CD4-positive, alpha-beta T cell (primary cell): ENCODE data around the gene NAA50. TPM values are rescaled to one million over a fixed set of nuclear protein-coding genes. Genes with fewer than 3 reads are reported as not detected.

Experiments
- ATAC-seq: fragments of 200-7000 bp; cut with Tn5 transposase; one replicate; pipeline ENCODE4 v1.10.0; 2022; ENCODE audit warnings: mild to moderate bottlenecking; ENCODE audit not compliant: poor library complexity
- CTCF ChIA-PET: fragments of 350-600 bp; sonication (Branson Sonifier 250); formaldehyde crosslinking; loops from one replicate; lab custom pipeline; 2021; ENCODE audit warnings: antibody characterized with exemption, inconsistent platforms; lab: Charles Lee
- POLR2A ChIA-PET: fragments of 350-600 bp; sonication (Branson Sonifier 250); formaldehyde crosslinking; loops from one replicate; lab custom pipeline; 2021; ENCODE audit warnings: antibody characterized with exemption, inconsistent platforms; lab: Charles Lee
- DNase-seq, 14 experiments: peaks; one replicate each; pipeline ENCODE4 v3.0.0-alpha.2; 2013 to 2020; ENCODE audit warnings: mixed read lengths in 2 of 14
- H3K27ac ChIP-seq, 2 donors: one replicate each; pipeline versions ENCODE4 v1.5.1 to v1.7.0; 2013; ENCODE audit warnings: low read length in 2 of 2, low read depth in 1 of 2, mild to moderate bottlenecking in 1 of 2
- H3K27me3 ChIP-seq, 2 experiments: 1 replicate in 1 of 2; 2 replicates in 1 of 2; pipeline versions ENCODE4 v1.6.1 to v1.7.0; 2013; ENCODE audit warnings: low read length in 2 of 2, control low read depth in 1 of 2, mild to moderate bottlenecking in 1 of 2, moderate library complexity in 1 of 2; ENCODE audit not compliant: insufficient read depth in 2 of 2, control insufficient read depth in 1 of 2
- H3K36me3 ChIP-seq: one replicate; pipeline ENCODE4 v1.6.1; 2013; ENCODE audit warnings: low read length, control low read depth; ENCODE audit not compliant: insufficient read depth
- H3K4me1 ChIP-seq: one replicate; pipeline ENCODE4 v1.6.1; 2013; ENCODE audit warnings: low read length, control low read depth; ENCODE audit not compliant: insufficient read depth
- H3K4me3 ChIP-seq: one replicate; pipeline ENCODE4 v1.5.1; 2013; ENCODE audit warnings: mild to moderate bottlenecking, low read length, moderate library complexity
- H3K9me3 ChIP-seq, 2 experiments: 1 replicate in 1 of 2; 2 replicates in 1 of 2; pipeline versions ENCODE4 v1.6.1 to v1.7.0; 2013; ENCODE audit warnings: low read length in 2 of 2, mild to moderate bottlenecking in 2 of 2, control low read depth in 1 of 2, moderate library complexity in 1 of 2; ENCODE audit not compliant: control insufficient read depth in 1 of 2, insufficient read depth in 1 of 2
- H3K27ac Mint-ChIP-seq: one replicate; pipeline ENCODE4 v1.8.0; 2020; ENCODE audit warnings: mixed read lengths
- H3K27me3 Mint-ChIP-seq: one replicate; pipeline ENCODE4 v1.8.0; 2021; ENCODE audit warnings: mixed read lengths
- H3K36me3 Mint-ChIP-seq: one replicate; pipeline ENCODE4 v1.8.0; 2021; ENCODE audit warnings: low read depth, mixed read lengths
- H3K4me1 Mint-ChIP-seq: one replicate; pipeline ENCODE4 v1.8.0; 2021; ENCODE audit warnings: low read depth, mixed read lengths
- H3K4me3 Mint-ChIP-seq: one replicate; pipeline ENCODE4 v1.8.0; 2020; ENCODE audit warnings: mild to moderate bottlenecking, mixed read lengths
- H3K9me3 Mint-ChIP-seq: one replicate; pipeline ENCODE4 v1.8.0; 2020; ENCODE audit warnings: mixed read lengths
- intact Hi-C, 2 experiments: fragments of 100-400 bp; cut with DNase I in 1 of 2; cut with micrococcal nuclease in 1 of 2; formaldehyde crosslinking; loops; one replicate each; pipeline versions ENCODE4 v1.15.1 to v1.9.0; 2023 to 2025; cut with DNase I, micrococcal nuclease
- polyA plus RNA-seq, 2 donors: library from polyadenylated mRNA; unstranded; fragments of 120-200 nt; gene quantifications; one replicate each; pipeline ENCODE4 v1.2.1, GENCODE V29; 2013
- total RNA-seq, 174 experiments: library from RNA in 2 of 174; stranded (reverse) in 2 of 174; gene quantifications; one replicate each; pipeline ENCODE4 v1.2.3 and lab custom pipeline; 2021 to 2026
- TF ChIP-seq, protein P1 (sequence below): fragments of 200-600 bp; IDR thresholded peaks from one replicate; pipeline ENCODE4 v1.8.0; 2022; ENCODE audit warnings: antibody characterized with exemption, mild to moderate bottlenecking

The NAA50 gene
- total RNA-seq = 10 to 100 TPM; 46.6 to 48.0 TPM
- 69.6 TPM for polyA plus RNA-seq (2013, experiment 1 of 2)
- 74.7 TPM for polyA plus RNA-seq (2013, experiment 2 of 2)
- 70.1 to 513 (median 185) reads per million in 172 experiments for total RNA-seq (lab: John Stamatoyannopoulos, UW)

DNA sequence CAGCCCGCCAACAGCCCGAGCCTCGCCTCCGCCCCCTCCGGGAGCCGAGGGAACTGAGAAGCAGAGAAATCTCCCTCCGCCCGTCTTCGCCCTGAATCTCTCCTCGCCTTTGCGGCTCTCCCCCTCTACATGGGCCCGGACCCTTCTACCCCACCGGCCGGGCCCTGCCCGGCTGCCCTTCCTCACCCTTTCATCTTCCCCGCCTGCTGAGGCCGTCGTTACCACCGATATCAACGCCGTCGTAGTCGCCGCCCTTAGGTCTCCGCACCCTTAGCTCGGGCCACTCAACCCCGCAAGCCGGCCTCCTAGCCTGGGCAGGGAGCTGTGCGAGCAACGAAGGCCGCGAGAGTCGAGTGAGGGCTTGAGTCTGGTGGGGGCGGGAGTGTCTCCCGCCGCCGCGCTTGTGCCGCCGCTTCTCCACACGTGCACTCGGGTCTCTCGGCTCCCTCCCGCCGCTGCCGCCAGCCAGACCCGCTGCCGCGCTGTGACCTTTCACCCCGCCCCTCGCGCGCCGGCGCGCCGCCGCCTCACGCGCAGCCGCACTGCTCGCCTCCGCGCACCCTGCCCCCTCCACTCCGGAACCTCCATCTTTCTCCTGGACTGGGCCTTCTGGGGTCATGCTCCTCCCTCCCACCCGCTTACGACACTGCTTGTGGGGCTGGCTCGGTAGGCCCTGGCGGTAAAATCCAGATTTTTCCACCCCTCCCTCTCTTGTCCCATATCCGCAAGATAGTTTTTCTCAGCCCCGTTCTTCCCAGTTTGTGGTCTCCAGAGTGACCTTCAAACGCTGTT, at the start of gene NAA50:
Gene NAA50, minus strand, starts transcription at position 494 of the 792 bp plus-strand sequence. Its CDS starts 300 bp downstream, at position 194.
- Mint-ChIP-seq H3K27ac (peak within 1 kb of the TSS; percentile 100), H3K4me3 (peak within 1 kb of the TSS; percentile 94), H3K4me1 (peaks cover 80% of the 10 kb centered on the region), H3K27me3 (no peaks in the 10 kb centered on the region), H3K36me3 (peaks cover 30% of the 10 kb centered on the region), H3K9me3 (no peaks in the 10 kb centered on the region)
- TF ChIP-seq, protein P1, sequence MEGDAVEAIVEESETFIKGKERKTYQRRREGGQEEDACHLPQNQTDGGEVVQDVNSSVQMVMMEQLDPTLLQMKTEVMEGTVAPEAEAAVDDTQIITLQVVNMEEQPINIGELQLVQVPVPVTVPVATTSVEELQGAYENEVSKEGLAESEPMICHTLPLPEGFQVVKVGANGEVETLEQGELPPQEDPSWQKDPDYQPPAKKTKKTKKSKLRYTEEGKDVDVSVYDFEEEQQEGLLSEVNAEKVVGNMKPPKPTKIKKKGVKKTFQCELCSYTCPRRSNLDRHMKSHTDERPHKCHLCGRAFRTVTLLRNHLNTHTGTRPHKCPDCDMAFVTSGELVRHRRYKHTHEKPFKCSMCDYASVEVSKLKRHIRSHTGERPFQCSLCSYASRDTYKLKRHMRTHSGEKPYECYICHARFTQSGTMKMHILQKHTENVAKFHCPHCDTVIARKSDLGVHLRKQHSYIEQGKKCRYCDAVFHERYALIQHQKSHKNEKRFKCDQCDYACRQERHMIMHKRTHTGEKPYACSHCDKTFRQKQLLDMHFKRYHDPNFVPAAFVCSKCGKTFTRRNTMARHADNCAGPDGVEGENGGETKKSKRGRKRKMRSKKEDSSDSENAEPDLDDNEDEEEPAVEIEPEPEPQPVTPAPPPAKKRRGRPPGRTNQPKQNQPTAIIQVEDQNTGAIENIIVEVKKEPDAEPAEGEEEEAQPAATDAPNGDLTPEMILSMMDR = peak; percentile 7
- ChIA-PET POLR2A (interaction anchor here (0.6 to 4.2 kb wide), 17 partner anchors 8 to 1401 kb away, joined by 3 to 116 read pairs (median 6); partner anchors contain the start of genes SPICE1, USF3 and ZBTB20), CTCF (interaction anchor here (0.7 to 3.5 kb wide), 27 partner anchors 11 to 468 kb away, joined by 3 to 82 read pairs (median 4); partner anchors contain the start of genes GRAMD1C, SPICE1 and USF3)
- peak within 1 kb of the TSS; percentile 100 for H3K27ac ChIP-seq
- intact Hi-C loops = loop anchor here (1.0 to 10.0 kb wide), 10 partner anchors 10 to 1401 kb away; partner anchors contain the start of genes SPICE1 (in 2 of the 2), USF3 (in 2 of the 2), ATG3 (in 1 of the 2) and CCDC191 (in 1 of the 2)
- DNase-seq = peak; percentile 90 to 97 (median 94)
- H3K9me3 ChIP-seq = no peaks in the 10 kb centered on the region
- no peaks in the 10 kb centered on the region for H3K27me3 ChIP-seq
- peaks cover 3% of the 10 kb centered on the region for H3K36me3 ChIP-seq
- peak; percentile 69 for ATAC-seq
- H3K4me3 ChIP-seq = peak within 1 kb of the TSS; percentile 88
- H3K4me1 ChIP-seq = peaks cover 27% of the 10 kb centered on the region

DNA sequence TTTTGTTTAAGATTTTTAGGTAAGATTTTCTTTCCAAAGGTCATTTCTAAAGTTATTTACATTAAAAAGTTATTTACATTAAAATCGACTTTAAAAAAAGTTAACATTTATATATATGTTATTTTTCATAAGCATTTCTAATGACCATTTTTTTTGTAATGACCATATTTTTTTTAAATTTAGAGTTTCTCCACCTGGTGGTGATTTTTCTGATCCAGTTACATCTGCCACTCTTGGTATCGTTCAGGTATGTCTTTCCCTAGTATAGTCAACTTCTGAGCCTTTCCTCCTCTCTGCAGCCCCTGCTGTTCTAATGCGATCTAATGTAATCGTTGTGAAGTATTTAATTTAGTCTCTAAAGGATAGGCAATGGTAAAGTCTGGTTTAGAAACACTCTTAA, 49.6 kb upstream of the NAA50 start:
- H3K4me3 Mint-ChIP-seq = no peak overlapping the region
- no peaks in the 10 kb centered on the region for H3K9me3 Mint-ChIP-seq
- H3K27ac Mint-ChIP-seq = no peak overlapping the region
- no peaks in the 10 kb centered on the region for H3K9me3 ChIP-seq
- no peaks in the 10 kb centered on the region for H3K4me1 Mint-ChIP-seq
- ChIA-PET POLR2A (no interaction called here), CTCF (interaction anchor here (1.2 to 1.5 kb wide), 3 partner anchors 51 to 82 kb away, joined by 3 to 5 read pairs (median 5); no protein-coding TSS in a partner anchor)
- no peak overlapping the region for H3K27ac ChIP-seq
- no peaks in the 10 kb centered on the region for H3K27me3 ChIP-seq
- H3K36me3 ChIP-seq = peaks cover 36% of the 10 kb centered on the region
- H3K4me3 ChIP-seq = no peak overlapping the region
- intact Hi-C loops = no loop called here
- TF ChIP-seq, protein P1 = no peak
- H3K4me1 ChIP-seq = no peaks in the 10 kb centered on the region
- H3K36me3 Mint-ChIP-seq = peaks cover 76% of the 10 kb centered on the region
- H3K27me3 Mint-ChIP-seq = no peaks in the 10 kb centered on the region
- DNase-seq (no peak), ATAC-seq (no peak)

DNA sequence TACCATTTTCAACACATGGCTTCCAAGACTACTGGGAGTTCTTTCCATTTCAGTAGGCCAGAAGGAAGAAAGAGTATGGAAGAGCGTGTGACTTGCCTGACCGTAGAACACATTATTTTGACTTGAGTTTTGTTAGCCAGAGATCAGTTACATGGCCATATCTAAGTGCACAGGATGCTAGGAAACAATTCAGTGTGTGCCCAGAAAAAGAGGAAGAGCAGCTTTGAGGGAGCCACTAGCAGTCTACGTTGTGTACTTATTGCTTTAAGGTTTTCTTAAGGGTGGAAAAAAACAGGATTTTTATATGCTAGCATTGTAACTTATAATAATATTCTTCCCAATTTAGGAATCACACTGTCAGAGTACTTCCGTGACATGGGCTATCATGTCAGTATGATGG, 48.5 kb upstream of the NAA50 start:
- Mint-ChIP-seq H3K27ac (no peak overlapping the region), H3K4me3 (no peak overlapping the region), H3K9me3 (no peaks in the 10 kb centered on the region), H3K4me1 (no peaks in the 10 kb centered on the region), H3K27me3 (no peaks in the 10 kb centered on the region), H3K36me3 (peaks cover 72% of the 10 kb centered on the region)
- TF ChIP-seq, protein P1 = no peak
- intact Hi-C loops = no loop called here
- Histone ChIP-seq H3K36me3 (peaks cover 39% of the 10 kb centered on the region), H3K9me3 (no peaks in the 10 kb centered on the region), H3K27me3 (no peaks in the 10 kb centered on the region), H3K27ac (no peak overlapping the region), H3K4me1 (no peaks in the 10 kb centered on the region), H3K4me3 (no peak overlapping the region)
- ChIA-PET CTCF (interaction anchor here (1.2 to 1.3 kb wide), 2 partner anchors 49 to 54 kb away, joined by 3 to 4 read pairs; no protein-coding TSS in a partner anchor), POLR2A (no interaction called here)
- DNase-seq (no peak), ATAC-seq (no peak)
